Measurements from ENCODE around the gene SUGCT. TPM values are rescaled to one million over a fixed set of nuclear protein-coding genes. Genes with fewer than 3 reads are reported as not detected.

Gene SUGCT
- total RNA-seq, 2 experiments from 2014 or later = 2.3 to 2.9 TPM

GRCh38 chr7:40482845-40483244 lies 348.0 kb downstream of the SUGCT start:
- Mint-ChIP-seq H3K4me3 (no peak overlapping the region), H3K36me3 (no peaks in the 10 kb centered on the region), H3K27ac (no peak overlapping the region), H3K27me3 (no peaks in the 10 kb centered on the region), H3K4me1 (peaks cover 2% of the 10 kb centered on the region), H3K9me3 (no peaks in the 10 kb centered on the region)
- DNase-seq = no peak

- peaks cover 2% of the 10 kb centered on the region for H3K4me1 Mint-ChIP-seq
- H3K27ac Mint-ChIP-seq = no peak overlapping the region
- H3K9me3 Mint-ChIP-seq = peaks cover under 1% of the 10 kb centered on the region
- no peak overlapping the region for H3K4me3 Mint-ChIP-seq
- no peaks in the 10 kb centered on the region for H3K27me3 Mint-ChIP-seq
- H3K36me3 Mint-ChIP-seq = no peaks in the 10 kb centered on the region
- no peak for DNase-seq
Observed at GRCh38 chr7:40483630-40484029, 348.8 kb downstream of the SUGCT start.

DNA sequence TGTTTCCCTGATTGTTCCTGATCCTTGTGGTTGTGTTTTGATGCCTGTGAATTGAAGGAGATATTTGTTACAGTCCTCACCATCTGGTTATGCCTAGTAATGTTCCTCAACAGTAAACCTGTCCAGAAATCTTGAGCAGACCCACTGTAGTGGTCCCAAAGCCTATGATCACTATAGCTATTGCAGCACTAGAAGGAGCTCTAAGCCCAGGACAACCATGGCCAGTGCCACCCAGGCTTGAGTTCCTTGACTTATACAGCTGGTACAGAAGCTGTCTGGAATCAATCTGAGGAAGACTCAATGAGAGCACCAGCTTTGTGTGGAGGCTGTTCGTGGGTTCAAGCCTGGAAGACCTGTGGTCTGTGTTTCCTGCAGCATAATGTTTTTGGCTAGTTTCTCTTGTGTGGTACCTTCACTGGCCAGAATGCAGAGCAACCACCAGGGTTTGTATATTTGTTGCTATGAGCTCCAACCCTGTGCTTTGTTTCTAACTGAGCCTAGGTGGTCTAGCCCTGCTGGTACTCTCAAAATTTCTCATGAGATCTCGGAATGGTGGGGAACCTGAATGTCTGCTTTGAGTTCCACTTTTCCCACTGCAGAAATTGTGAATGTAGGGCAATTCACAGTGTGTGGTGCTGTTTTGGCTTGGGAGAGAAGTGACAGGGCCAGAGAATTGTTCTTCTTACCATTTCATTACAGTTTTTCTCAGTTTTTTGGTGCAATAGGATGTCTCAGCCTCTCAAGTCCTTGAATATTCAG lies 355.2 kb downstream of the SUGCT start:
- no peak for DNase-seq
- H3K27ac Mint-ChIP-seq = no peak overlapping the region
- H3K4me1 Mint-ChIP-seq = peaks cover 2% of the 10 kb centered on the region
- no peak overlapping the region for H3K4me3 Mint-ChIP-seq
- H3K36me3 Mint-ChIP-seq = no peaks in the 10 kb centered on the region
- peaks cover 4% of the 10 kb centered on the region for H3K9me3 Mint-ChIP-seq
- H3K27me3 Mint-ChIP-seq = peaks cover 3% of the 10 kb centered on the region

GRCh38 chr7:40490603-40490924 lies 355.8 kb downstream of the SUGCT start:
- H3K27me3 Mint-ChIP-seq = peaks cover 3% of the 10 kb centered on the region
- no peak overlapping the region for H3K27ac Mint-ChIP-seq
- H3K9me3 Mint-ChIP-seq = peaks cover 4% of the 10 kb centered on the region
- DNase-seq = no peak
- H3K4me3 Mint-ChIP-seq = no peak overlapping the region
- no peaks in the 10 kb centered on the region for H3K36me3 Mint-ChIP-seq
- H3K4me1 Mint-ChIP-seq = peaks cover 2% of the 10 kb centered on the region

- DNase-seq = no peak
- no peaks in the 10 kb centered on the region for H3K36me3 Mint-ChIP-seq
- no peak overlapping the region for H3K4me3 Mint-ChIP-seq
- no peaks in the 10 kb centered on the region for H3K4me1 Mint-ChIP-seq
- H3K27ac Mint-ChIP-seq = no peak overlapping the region
- H3K9me3 Mint-ChIP-seq = peaks cover 4% of the 10 kb centered on the region
- H3K27me3 Mint-ChIP-seq = peaks cover 3% of the 10 kb centered on the region
Observed at GRCh38 chr7:40492946-40493345, 358.1 kb downstream of the SUGCT start.

DNA sequence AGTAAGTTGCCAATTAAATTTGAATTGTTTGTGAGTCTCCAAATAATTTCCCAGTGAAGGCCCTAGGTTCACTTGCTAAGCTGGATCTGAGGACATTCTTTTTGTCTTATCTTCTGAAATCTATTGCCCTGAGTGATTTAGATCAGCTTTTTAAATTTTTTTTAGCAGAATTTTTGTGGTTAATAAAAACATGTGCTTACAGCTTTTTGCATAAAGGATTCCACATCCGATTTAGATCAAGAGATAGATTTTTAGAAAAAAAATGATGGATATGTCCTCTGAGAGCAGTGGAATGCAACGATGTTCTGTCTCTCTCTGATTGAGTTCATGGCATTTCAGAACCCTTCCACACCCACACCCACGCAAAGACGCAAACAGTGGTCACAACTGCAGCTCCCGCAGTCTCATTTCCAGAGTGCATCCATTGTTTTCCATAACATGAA lies 358.8 kb downstream of the SUGCT start:
- Mint-ChIP-seq H3K4me1 (no peaks in the 10 kb centered on the region), H3K27ac (no peak overlapping the region), H3K4me3 (no peak overlapping the region), H3K9me3 (peaks cover 4% of the 10 kb centered on the region), H3K27me3 (peaks cover 3% of the 10 kb centered on the region), H3K36me3 (no peaks in the 10 kb centered on the region)
- DNase-seq = no peak

DNA sequence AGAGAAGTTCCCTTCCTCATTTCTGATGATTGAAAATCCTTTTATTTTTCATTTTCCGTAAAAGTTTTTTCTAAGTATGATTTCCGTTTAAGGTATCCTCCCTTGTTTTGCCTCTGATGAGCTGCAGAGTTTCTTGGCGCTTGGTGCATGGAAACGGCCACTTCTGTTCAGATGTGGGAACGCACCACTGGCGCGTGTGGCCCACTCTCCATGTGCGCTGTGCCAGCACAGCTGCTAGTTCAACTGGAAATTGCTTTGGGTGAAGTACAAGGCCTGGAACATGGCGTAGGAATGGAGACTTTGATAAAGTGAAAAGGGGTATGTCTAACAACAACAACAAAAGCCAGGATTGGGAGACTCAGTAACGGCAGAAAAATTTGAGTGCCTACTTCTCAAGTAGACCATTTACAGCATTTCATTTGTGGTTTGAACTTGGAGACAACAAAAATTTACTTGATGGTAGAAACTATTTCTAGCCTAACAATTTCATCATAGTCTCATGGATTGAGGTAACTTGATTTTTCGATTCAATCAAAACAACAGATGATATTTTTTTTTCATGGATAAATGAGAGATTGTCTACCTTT lies 364.2 kb downstream of the SUGCT start:
- H3K27me3 Mint-ChIP-seq = no peaks in the 10 kb centered on the region
- peaks cover 5% of the 10 kb centered on the region for H3K4me1 Mint-ChIP-seq
- H3K4me3 Mint-ChIP-seq = no peak overlapping the region
- H3K9me3 Mint-ChIP-seq = no peaks in the 10 kb centered on the region
- no peak overlapping the region for H3K27ac Mint-ChIP-seq
- no peaks in the 10 kb centered on the region for H3K36me3 Mint-ChIP-seq
- no peak for DNase-seq

DNA sequence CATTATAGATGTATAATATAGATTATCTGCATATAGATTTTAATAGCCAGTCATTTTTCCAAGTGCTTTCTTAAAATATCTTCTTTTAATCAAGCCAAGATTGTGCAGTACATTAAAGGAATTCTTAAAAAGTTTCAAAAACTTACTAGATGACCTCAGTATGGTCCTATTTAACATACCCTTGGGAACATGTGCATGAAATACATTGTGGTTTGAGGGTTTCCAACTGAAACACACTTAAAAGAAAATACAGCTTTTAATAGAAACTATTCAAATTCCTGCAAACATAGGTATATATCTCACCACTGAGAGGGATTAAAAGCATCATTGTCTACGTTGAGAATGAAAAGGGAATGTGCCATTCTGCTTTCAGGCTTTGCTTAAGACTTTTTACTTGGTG lies 364.9 kb downstream of the SUGCT start:
- Mint-ChIP-seq H3K27me3 (no peaks in the 10 kb centered on the region), H3K36me3 (no peaks in the 10 kb centered on the region), H3K9me3 (no peaks in the 10 kb centered on the region), H3K27ac (no peak overlapping the region), H3K4me3 (no peak overlapping the region), H3K4me1 (peaks cover 5% of the 10 kb centered on the region)
- no peak for DNase-seq

DNA sequence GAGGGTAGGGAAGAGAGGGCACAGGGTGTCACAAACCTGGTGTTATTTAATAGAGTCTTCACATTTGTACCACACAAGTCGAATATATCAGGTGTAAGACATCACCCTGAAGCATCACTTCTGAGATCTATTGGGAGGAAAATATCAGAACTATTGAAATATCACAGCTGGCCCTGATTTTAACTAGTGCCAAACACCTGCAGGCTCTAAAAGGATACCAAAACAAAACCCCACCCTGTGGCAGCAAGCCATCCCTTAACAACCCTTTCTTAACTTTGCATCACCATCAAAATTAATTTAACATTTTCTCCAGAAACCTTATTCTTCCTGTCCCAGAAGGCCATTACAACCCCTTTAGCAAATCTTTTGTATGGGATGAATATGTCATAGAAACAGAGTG lies 365.4 kb downstream of the SUGCT start:
- Mint-ChIP-seq H3K27ac (no peak overlapping the region), H3K9me3 (no peaks in the 10 kb centered on the region)

GRCh38 chr7:40502359-40502758 lies 367.6 kb downstream of the SUGCT start:
- no peak for DNase-seq
- H3K4me3 Mint-ChIP-seq = no peak overlapping the region

More for the DNA sequence above, 365.4 kb downstream of the SUGCT start:
- Mint-ChIP-seq H3K36me3 (no peaks in the 10 kb centered on the region), H3K4me1 (peaks cover 5% of the 10 kb centered on the region), H3K27me3 (no peaks in the 10 kb centered on the region), H3K4me3 (no peak overlapping the region)
- no peak for DNase-seq

GRCh38 chr7:40506158-40506557 lies 371.4 kb downstream of the SUGCT start:
- DNase-seq = no peak
- H3K4me3 Mint-ChIP-seq = no peak overlapping the region
- H3K4me1 Mint-ChIP-seq = no peaks in the 10 kb centered on the region
- peaks cover 5% of the 10 kb centered on the region for H3K9me3 Mint-ChIP-seq
- no peak overlapping the region for H3K27ac Mint-ChIP-seq
- H3K27me3 Mint-ChIP-seq = no peaks in the 10 kb centered on the region
- H3K36me3 Mint-ChIP-seq = peaks cover 3% of the 10 kb centered on the region

More at GRCh38 chr7:40502359-40502758, 367.6 kb downstream of the SUGCT start:
- Mint-ChIP-seq H3K36me3 (peaks cover 3% of the 10 kb centered on the region), H3K4me1 (peaks cover 5% of the 10 kb centered on the region), H3K27ac (no peak overlapping the region), H3K9me3 (peaks cover 5% of the 10 kb centered on the region), H3K27me3 (no peaks in the 10 kb centered on the region)

DNA sequence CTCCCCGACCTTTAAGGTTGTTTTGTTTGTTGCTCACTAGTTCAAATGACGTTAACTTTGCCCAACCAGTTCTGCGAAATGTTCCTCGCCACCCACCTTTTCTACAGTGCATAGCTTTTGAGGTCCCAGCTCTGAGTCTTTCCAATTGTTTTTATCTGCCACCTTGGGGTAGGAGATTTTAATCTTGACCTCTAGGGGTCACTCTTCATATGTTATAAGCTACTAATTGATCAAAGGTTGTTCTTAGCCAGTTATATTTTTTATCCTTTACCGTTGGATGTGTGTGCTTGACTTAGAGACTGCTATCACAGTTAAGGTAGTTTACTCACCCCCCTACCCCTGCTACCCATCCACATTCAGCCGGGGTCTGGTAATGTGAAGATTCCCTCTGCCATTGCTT lies 372.4 kb downstream of the SUGCT start:
- peaks cover 5% of the 10 kb centered on the region for H3K9me3 Mint-ChIP-seq
- H3K4me1 Mint-ChIP-seq = no peaks in the 10 kb centered on the region
- H3K36me3 Mint-ChIP-seq = peaks cover 3% of the 10 kb centered on the region
- DNase-seq = no peak
- no peak overlapping the region for H3K4me3 Mint-ChIP-seq
- H3K27me3 Mint-ChIP-seq = no peaks in the 10 kb centered on the region
- no peak overlapping the region for H3K27ac Mint-ChIP-seq

GRCh38 chr7:40509287-40509996 lies 374.6 kb downstream of the SUGCT start:
- Mint-ChIP-seq H3K27ac (no peak overlapping the region), H3K4me3 (no peak overlapping the region), H3K36me3 (peaks cover 3% of the 10 kb centered on the region), H3K9me3 (peaks cover 5% of the 10 kb centered on the region), H3K27me3 (no peaks in the 10 kb centered on the region), H3K4me1 (no peaks in the 10 kb centered on the region)
- no peak for DNase-seq

DNA sequence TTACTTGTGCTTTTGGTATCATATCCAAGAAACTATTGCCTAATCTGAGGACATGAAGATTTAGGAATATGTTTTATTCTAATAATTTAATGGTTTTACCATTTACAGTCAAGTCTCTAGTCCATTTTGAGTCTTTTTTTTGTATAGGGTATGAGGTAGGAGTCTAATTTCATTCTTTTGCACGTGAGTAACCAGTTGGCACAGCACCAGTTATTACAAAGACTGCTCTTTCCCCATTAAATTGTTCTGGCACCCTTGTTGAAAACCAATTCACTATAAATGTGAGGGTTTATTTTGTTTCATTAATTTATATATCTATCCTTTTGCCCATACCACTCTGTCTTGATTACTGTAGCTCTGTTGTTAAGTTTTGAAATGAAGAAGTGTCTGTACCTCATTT lies 381.6 kb downstream of the SUGCT start:
- DNase-seq = no peak
- Mint-ChIP-seq H3K27ac (no peak overlapping the region), H3K9me3 (peaks cover 2% of the 10 kb centered on the region), H3K27me3 (no peaks in the 10 kb centered on the region), H3K4me1 (no peaks in the 10 kb centered on the region), H3K4me3 (no peak overlapping the region), H3K36me3 (no peaks in the 10 kb centered on the region)

DNA sequence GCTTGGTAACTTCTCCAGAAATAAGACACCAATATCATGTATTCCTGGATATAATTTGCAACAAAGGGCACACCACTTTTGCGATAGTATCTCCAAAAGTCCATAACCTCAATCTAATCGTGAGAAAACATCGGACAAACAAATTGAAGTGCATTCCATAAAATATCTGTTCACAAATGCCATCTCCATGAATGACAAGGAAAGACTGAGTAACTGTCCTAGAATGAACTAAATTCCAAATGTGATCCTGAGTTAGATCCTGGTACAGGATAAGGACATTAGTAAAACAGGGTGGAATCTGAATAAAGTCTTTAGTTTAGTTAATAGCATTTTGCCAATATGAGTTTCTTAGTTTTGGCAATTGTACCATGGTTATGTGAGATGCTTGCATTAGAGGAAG lies 384.2 kb downstream of the SUGCT start:
- Mint-ChIP-seq H3K4me1 (no peaks in the 10 kb centered on the region), H3K9me3 (peaks cover 2% of the 10 kb centered on the region), H3K27me3 (no peaks in the 10 kb centered on the region), H3K4me3 (no peak overlapping the region), H3K36me3 (no peaks in the 10 kb centered on the region), H3K27ac (no peak overlapping the region)
- DNase-seq = no peak
